Fibroblast of lung (primary cell): ENCODE results near the gene RBBP5. TPM values are rescaled to one million over a fixed set of nuclear protein-coding genes. Genes with fewer than 3 reads are reported as not detected.

Experiments used
- DNase-seq, 2 donors: peaks; one replicate each; pipeline versions ENCODE4 v3.0.0 to v3.0.0-alpha.2; 2010; ENCODE audit warnings: low read depth in 2 of 2
- H2AFZ ChIP-seq: 2 replicates; pipeline ENCODE4 v1.5.1; 2012; ENCODE audit warnings: low read length, control low read depth, inconsistent platforms
- H3K27ac ChIP-seq: 2 replicates; pipeline ENCODE4 v1.5.1; 2011; ENCODE audit warnings: low read length, control low read depth; ENCODE audit not compliant: insufficient read depth
- H3K27me3 ChIP-seq: 2 replicates; pipeline ENCODE4 v1.5.1; 2011; ENCODE audit warnings: mild to moderate bottlenecking, low read length; ENCODE audit not compliant: control insufficient read depth, insufficient read depth
- H3K36me3 ChIP-seq: 2 replicates; pipeline ENCODE4 v1.5.1; 2011; ENCODE audit warnings: low read length; ENCODE audit not compliant: control insufficient read depth, insufficient read depth
- H3K4me1 ChIP-seq: 2 replicates; pipeline ENCODE4 v1.5.1; 2011; ENCODE audit warnings: low read length; ENCODE audit not compliant: control insufficient read depth, insufficient read depth; ENCODE audit errors: extremely low read depth
- H3K4me2 ChIP-seq: 2 replicates; pipeline ENCODE4 v1.5.1; 2011; ENCODE audit warnings: low read length, control low read depth; ENCODE audit not compliant: insufficient read depth; ENCODE audit errors: extremely low read depth
- H3K4me3 ChIP-seq, 4 experiments: fragments of 200-600 bp in 1 of 4; sonication (generic) in 1 of 4; replicated peaks in 1 of 4; 2 replicates each; pipeline ENCODE4 v1.5.1; 2011 to 2016; ENCODE audit warnings: low read length in 4 of 4, low read depth in 3 of 4, mild to moderate bottlenecking in 3 of 4, control low read depth in 2 of 4, inconsistent platforms in 1 of 4, mixed read lengths in 1 of 4; ENCODE audit not compliant: insufficient read depth in 1 of 4; ENCODE audit errors: control extremely low read depth in 1 of 4
- H3K79me2 ChIP-seq: 2 replicates; pipeline ENCODE4 v1.5.1; 2012; ENCODE audit warnings: mild to moderate bottlenecking, low read length, inconsistent platforms; ENCODE audit not compliant: control insufficient read depth, insufficient read depth
- H3K9ac ChIP-seq: 2 replicates; pipeline ENCODE4 v1.5.1; 2011; ENCODE audit warnings: mild to moderate bottlenecking, low read length, control low read depth; ENCODE audit not compliant: insufficient read depth
- H3K9me3 ChIP-seq: 2 replicates; pipeline ENCODE4 v1.5.1; 2012; ENCODE audit warnings: low read depth, low read length; ENCODE audit not compliant: control insufficient read depth, insufficient read depth
- H4K20me1 ChIP-seq: 2 replicates; pipeline ENCODE4 v1.5.1; 2011; ENCODE audit warnings: low read length; ENCODE audit not compliant: control insufficient read depth, insufficient read depth; ENCODE audit errors: extremely low read depth
- CTCF ChIP-seq, 2 donors: IDR thresholded peaks in 1 of 2; conservative IDR thresholded peaks in 1 of 2; 1 replicate in 1 of 2; 2 replicates in 1 of 2; pipeline ENCODE4 v1.5.1; 2011 to 2012; ENCODE audit warnings: low read length in 2 of 2, control low read depth in 1 of 2, inconsistent platforms in 1 of 2, low read depth in 1 of 2, mild to moderate bottlenecking in 1 of 2
- EZH2 ChIP-seq: IDR thresholded peaks from 2 replicates; pipeline ENCODE4 v1.5.1; 2012; ENCODE audit warnings: low read length, control low read depth, mild to moderate bottlenecking; ENCODE audit errors: missing control alignments
- polyA plus RNA-seq, 2 donors: library from polyadenylated mRNA; depleted of rRNA in 1 of 2; stranded (reverse) in 1 of 2; unstranded in 1 of 2; fragments of >200 nt; gene quantifications; 2 replicates each; pipeline ENCODE4 v1.2.1, GENCODE V29; 2011 to 2012; ENCODE audit warnings: missing spikeins in 1 of 2
- total RNA-seq: library from RNA; depleted of rRNA; stranded (reverse); fragments of >200 nt; gene quantifications from 2 replicates; pipeline ENCODE4 v1.2.1, GENCODE V29; 2014

The RBBP5 gene
- total and polyA plus RNA-seq, 2 donors (not counting 1 experiment from before 2014, with no cell fraction given) = 16.4 to 19.8 TPM

DNA sequence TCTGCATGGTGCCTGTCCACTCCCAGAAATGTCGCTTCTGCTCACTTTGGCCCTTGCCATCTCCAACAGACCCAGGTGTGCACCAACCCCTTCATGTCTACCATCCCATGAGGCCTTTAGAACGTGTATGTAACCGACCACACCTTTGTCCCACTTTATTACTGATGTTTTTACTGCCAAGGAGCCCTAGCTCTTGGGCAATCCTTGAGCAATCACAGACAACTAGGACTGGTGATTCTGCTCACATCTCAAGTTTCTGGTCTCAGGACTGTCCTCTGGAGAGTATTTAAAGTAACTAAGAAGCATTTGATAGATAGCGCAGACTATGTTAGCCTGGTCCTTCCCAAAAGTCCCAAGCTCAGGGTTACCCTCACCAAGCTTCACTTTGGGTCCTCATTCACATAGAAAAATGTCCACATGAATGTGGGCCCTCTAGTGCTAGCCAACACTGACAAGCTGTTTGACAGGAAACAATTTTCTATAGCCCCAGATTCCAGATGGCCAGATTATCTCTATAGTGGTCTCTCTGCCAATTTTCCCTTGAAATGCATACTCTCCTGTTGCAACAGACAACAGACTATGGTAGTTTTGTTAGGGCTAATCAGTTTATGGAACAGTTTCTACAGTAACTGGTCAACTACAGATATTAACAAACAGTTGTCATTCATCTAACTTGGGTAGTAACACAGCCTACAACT, 30.6 kb downstream of the RBBP5 start:
- Histone ChIP-seq H4K20me1 (no peaks in the 10 kb centered on the region), H3K4me2 (no peak overlapping the region), H2AFZ (no peak overlapping the region), H3K9me3 (no peaks in the 10 kb centered on the region), H3K27me3 (no peaks in the 10 kb centered on the region), H3K4me1 (no peaks in the 10 kb centered on the region), H3K27ac (no peak overlapping the region), H3K36me3 (no peaks in the 10 kb centered on the region), H3K9ac (no peak overlapping the region), H3K79me2 (no peaks in the 10 kb centered on the region), H3K4me3 (no peak overlapping the region)
- TF ChIP-seq EZH2 (no peak), CTCF (conservative IDR thresholded peaks at IDR 0.05 in 1 of 2, IDR thresholded peaks at IDR 0.05 in 1 of 2; ENCODE audit: low read depth in 1 of 2, low read length in 2 of 2) (no peak)
- peak in 1 of 2 donors; percentile 64 for DNase-seq

DNA sequence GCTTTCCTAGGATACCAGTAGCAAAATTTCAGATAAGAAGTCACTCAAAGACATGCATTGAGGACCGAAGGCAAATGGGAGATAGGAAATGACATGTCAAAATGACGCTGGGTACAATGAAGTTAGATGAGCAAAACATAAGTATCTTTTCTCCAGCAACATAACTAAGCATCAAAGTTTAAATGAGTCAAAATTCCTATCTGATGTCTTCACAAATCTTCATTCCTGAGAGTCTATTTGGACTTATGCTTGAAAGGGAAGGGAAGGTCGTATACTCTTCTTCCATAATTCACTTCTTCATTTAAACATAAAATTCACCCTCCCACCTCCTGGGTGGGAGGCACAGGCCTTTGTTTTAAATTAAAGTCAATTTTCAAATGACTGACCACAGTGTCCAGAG, 33.4 kb downstream of the RBBP5 start:
- Histone ChIP-seq H3K27me3 (no peaks in the 10 kb centered on the region), H3K4me2 (no peak overlapping the region), H3K4me3 (no peak overlapping the region), H4K20me1 (no peaks in the 10 kb centered on the region), H3K27ac (no peak overlapping the region), H3K36me3 (no peaks in the 10 kb centered on the region), H3K4me1 (no peaks in the 10 kb centered on the region), H3K79me2 (no peaks in the 10 kb centered on the region), H3K9me3 (no peaks in the 10 kb centered on the region), H3K9ac (no peak overlapping the region), H2AFZ (no peak overlapping the region)
- peak in 1 of 2 donors; percentile 49 for DNase-seq
- no peak for TF ChIP-seq CTCF (conservative IDR thresholded peaks at IDR 0.05 in 1 of 2, IDR thresholded peaks at IDR 0.05 in 1 of 2; ENCODE audit: low read depth in 1 of 2, low read length in 2 of 2)
- no peak for TF ChIP-seq EZH2

- no peak within 1 kb of the TSS for H2AFZ ChIP-seq
- no peak for TF ChIP-seq EZH2
- no peak for TF ChIP-seq CTCF (conservative IDR thresholded peaks at IDR 0.05 in 1 of 2, IDR thresholded peaks at IDR 0.05 in 1 of 2; ENCODE audit: low read depth in 1 of 2, low read length in 2 of 2)
- H3K79me2 ChIP-seq = no peaks in the 10 kb centered on the region
- no peak for DNase-seq
- H3K9ac ChIP-seq = no peak within 1 kb of the TSS
- H4K20me1 ChIP-seq = no peaks in the 10 kb centered on the region
- H3K36me3 ChIP-seq = no peaks in the 10 kb centered on the region
- no peaks in the 10 kb centered on the region for H3K27me3 ChIP-seq
- no peak within 1 kb of the TSS for H3K4me2 ChIP-seq
- no peaks in the 10 kb centered on the region for H3K4me1 ChIP-seq
- H3K27ac ChIP-seq = no peak within 1 kb of the TSS
- no peaks in the 10 kb centered on the region for H3K9me3 ChIP-seq
- H3K4me3 ChIP-seq = no peak within 1 kb of the TSS
Observed at GRCh38 chr1:205084360-205084759, 37.4 kb downstream of the RBBP5 start, which contains the start of gene TMEM81. TSS of gene TMEM81 (minus strand) at chr1:205084460. CDS start at chr1:205084320, 140 bp downstream.
